G401 (cell line): ENCODE measurements around the gene DNLZ. TPM values are rescaled to one million over a fixed set of nuclear protein-coding genes. Genes with fewer than 3 reads are reported as not detected.
A peak's percentile ranks its signal among the peaks of the same experiment; 100 is the strongest.

Experiments used
- DNase-seq: peaks from one replicate; pipeline ENCODE4 v3.0.0-alpha.2; 2015; ENCODE audit warnings: low spot score
- in situ Hi-C: cut with HindIII; loops from 2 replicates; pipeline ENCODE4 v1.10.0; 2016; ENCODE audit warnings: low sequenced_read_pairs, mixed read lengths
- total RNA-seq: library from RNA; depleted of rRNA; stranded (reverse); fragments of >200 nt; shearing (Covaris generic); gene quantifications from 2 replicates; pipeline ENCODE4 v1.2.3, GENCODE V29; 2014

DNLZ gene
- total RNA-seq, 1 experiment from 2014 or later, result 34.2 TPM

DNA sequence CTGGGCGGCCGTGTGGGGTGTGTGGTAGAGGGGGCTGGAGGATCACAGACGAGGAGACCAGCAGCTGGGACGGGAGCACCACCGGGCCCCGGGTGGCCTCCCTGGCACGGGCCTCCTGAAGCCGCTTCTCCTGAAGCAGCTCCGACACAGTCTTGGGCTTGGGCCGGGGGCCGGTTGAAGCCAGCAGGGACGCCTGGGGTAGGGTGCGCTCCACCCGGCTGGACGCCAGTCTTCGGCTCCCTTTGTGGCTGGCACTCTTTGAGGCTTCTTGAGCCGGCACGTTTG, 15.4 kb upstream of the DNLZ start:
- no peak for DNase-seq
- in situ Hi-C loops, result no loop called here

DNA sequence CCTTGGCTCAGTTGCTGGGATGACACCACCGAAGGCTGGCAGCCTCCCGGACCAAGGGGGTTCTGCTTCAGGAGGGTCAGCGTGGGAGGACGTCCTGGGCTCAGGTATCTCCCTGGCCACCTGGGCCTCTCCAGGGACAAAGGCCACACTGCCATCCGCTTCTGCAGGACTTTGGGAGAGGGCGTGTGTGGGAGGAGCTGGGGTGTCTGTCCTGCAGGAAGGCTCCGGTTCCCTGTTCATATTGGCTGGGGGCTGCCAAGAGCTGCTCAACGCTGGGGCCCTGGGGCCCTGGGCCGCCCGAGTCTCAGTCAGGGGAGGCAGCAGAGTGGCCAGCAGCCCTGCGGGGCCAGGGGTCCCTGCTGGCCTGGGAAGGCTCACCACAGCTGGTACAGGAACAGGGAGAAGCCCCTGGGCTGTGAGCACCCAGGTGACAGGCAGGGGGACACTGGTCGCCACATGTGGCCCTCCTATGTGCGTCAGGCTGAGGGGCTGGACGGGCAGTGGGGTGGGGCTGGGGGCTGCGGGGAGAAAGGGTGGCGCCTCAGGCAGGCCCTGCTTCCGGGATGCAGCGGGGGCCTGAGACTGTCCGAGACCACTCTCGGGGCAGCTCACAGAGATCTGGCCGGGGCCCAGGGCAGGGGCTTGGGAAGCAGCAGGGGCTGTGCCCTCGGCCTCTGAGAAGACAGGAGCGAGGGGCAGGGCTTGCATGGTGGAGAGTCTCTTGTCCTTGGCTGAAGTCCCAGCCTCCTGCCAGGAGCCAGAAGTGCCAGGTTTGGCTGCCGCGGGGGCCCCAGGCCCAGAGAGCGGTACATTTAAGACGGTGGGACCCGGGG, 14.8 kb upstream of the DNLZ start:
- in situ Hi-C loops, result no loop called here
- peak; percentile 58 for DNase-seq

DNA sequence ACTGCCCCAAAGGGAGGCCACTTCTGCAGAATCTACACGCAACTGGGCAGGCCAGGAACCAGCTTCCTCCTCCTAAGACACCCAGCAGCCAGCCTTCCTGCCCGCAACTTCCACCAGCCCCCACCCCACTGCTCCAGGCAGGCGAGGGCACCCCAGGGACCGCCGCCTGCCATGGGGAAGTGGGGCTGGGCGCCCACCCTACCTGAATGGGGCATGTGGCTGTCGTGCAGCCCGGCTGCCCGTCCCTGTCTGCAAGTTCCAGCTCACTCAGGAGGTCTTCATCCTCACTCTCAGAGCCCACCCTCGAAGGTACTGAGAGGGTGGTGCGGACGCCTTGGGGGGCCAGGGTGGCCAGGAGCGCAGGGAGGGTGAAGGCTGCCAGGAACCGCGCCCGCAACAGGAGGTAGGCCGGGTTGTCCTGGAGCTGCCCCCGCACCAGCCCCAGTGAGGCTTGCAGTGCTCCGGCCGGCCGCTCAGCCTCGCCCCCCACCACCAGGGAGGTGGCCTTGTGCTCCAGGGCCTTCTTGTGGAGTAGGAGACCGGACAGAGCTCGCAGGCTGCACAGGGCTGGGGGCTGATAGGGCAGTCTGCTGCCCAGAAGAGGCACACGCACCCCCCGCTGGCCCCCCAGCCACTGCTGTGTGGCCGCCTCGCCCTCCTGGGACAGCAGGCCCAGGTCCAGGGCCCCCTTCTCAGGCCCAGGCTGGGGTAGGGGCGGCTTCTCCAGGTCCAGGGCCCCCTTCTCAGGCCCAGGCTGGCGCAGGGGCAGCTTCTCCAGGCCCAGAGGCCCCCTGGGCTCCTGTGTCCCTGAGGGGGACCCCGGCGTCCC, 14.0 kb upstream of the DNLZ start:
- DNase-seq, result no peak
- in situ Hi-C loops, result no loop called here

GRCh38 chr9:136376457-136376856, 12.9 kb upstream of the DNLZ start:
- in situ Hi-C loops, result no loop called here
- DNase-seq, result no peak

- no peak for DNase-seq
- in situ Hi-C loops, result no loop called here
These were observed 11.6 kb upstream of the DNLZ start for GRCh38 chr9:136375096-136375495.

DNA sequence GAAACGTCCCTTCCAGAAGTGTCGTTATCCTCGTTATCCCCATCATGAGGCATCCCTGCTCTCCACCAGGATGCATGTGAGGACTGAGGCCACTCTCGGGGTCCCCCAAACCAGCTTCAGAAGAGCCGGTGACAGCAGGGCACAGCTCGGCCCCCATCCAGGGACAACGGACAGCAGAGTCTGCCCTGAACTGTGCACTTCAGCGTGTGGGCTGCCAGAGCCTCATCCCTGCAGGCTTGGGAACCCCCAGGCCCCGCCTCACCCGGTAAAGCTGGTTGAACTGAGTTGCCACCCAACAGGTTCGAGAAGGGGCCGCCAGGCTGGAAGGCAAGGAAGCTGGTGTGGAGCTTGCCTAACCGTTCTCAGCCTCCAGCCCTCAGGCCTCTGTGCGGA, 10.6 kb upstream of the DNLZ start:
- no peak for DNase-seq
- in situ Hi-C loops, result no loop called here

GRCh38 chr9:136373300-136374182, 10.0 kb upstream of the DNLZ start, which contains the start of gene CARD9:
TSS of gene CARD9 (minus strand) at chr9:136373669. CDS start at chr9:136372078, 1,591 bp downstream.
- in situ Hi-C loops, result no loop called here
- peak; percentile 78 for DNase-seq

DNA sequence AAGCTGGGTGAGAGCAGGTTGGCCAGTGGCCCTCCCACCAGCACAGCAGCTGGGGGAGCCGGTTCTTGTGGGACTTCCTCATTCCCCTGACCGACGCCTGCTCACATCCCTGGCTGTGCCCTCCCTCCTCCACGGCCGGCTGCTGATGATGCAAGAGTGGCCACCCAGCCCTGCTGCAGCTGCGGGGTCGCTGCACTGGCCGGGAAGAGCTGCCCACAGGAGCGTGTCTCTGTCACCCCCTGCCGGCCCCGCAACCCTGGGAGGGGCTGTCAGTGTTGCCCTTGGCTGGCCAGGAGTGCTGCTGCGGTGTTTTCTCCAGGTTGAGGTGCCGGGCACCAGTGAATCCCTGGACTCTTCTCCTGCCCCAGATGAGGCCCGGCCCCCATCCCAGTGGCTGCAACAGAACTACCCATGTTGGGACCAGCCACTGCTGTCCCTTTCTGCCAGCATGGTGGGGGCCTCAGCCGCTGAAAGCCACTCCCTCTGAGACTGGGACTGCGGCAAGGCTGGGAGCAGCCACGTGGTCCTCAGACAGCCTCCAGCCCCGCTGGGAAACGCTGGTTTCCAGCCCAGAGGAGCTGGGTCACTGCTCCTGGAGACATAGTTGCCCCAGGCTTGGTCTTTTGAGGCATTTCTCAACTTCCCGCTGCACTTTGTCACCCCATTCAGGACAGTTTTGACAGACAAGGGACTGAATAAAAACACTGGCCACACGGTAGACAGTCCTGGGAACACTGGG, 9.2 kb upstream of the DNLZ start:
- in situ Hi-C loops, result no loop called here
- no peak for DNase-seq

DNA sequence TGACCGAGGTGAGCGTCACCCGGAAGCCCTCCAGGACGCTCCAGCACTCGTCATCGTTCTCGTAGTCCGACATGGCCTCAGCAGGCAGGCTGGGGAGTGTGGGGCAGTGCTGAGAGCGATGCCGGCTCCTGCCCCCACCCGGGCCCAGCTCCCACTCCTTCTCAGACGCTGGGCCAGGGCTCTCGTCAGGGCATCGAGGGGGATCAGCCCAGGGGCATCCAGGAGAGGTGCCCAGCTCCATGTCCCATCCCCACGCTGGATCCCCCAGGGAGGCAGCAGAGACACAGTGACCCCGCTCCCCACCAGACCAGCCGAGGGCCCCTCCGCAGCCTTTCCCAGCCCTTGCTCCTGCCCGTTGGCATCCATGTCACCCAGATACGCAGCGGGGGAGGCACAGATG, 8.5 kb upstream of the DNLZ start:
- in situ Hi-C loops, result no loop called here
- DNase-seq, result no peak

- DNase-seq, result no peak
- in situ Hi-C loops, result no loop called here
These were observed 8.0 kb upstream of the DNLZ start for GRCh38 chr9:136371533-136371880.

GRCh38 chr9:136370687-136371532, 7.4 kb upstream of the DNLZ start:
- in situ Hi-C loops, result no loop called here
- no peak for DNase-seq

DNA sequence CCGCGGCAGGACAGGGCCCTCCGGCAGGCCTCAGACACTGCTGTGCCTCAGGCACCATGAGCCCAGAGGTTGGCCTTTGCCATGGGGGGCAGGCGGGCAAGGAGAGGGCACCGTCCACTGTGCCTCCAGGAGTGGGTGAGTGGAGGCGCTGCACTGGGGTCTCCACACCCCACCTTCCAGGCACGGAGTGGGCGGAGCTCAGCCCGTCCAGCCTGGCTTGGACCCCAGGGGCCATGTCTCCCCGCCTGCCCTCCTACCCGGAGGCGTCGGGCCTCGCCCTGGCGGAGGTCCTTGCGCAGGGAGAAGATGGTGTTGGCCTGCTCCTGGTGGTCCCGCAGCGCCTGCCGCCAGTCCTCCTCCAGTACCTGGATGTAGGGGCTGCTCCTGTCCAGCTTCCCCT, 6.5 kb upstream of the DNLZ start:
- no peak for DNase-seq
- in situ Hi-C loops, result no loop called here

DNA sequence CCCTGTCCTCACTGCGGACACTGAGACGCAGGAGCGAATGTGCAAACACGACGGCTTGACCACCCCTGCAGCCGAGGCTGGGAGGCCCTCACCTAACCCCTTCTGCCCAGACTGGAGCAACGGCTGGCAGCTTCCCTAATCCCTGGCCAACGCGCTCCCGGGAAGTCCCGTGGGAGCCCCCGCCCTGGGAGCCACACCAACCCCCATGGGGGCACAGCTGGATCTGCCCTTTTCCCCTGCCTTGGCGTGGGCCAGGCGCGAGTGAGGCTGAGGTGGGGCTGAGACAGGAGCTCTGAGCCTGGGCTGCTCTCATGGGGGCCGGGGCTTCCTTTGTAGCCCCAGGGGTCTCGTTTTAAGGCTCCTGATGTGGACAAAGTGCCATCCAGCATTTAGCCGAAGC, 4.6 kb upstream of the DNLZ start:
- in situ Hi-C loops, result no loop called here
- DNase-seq, result no peak

DNA sequence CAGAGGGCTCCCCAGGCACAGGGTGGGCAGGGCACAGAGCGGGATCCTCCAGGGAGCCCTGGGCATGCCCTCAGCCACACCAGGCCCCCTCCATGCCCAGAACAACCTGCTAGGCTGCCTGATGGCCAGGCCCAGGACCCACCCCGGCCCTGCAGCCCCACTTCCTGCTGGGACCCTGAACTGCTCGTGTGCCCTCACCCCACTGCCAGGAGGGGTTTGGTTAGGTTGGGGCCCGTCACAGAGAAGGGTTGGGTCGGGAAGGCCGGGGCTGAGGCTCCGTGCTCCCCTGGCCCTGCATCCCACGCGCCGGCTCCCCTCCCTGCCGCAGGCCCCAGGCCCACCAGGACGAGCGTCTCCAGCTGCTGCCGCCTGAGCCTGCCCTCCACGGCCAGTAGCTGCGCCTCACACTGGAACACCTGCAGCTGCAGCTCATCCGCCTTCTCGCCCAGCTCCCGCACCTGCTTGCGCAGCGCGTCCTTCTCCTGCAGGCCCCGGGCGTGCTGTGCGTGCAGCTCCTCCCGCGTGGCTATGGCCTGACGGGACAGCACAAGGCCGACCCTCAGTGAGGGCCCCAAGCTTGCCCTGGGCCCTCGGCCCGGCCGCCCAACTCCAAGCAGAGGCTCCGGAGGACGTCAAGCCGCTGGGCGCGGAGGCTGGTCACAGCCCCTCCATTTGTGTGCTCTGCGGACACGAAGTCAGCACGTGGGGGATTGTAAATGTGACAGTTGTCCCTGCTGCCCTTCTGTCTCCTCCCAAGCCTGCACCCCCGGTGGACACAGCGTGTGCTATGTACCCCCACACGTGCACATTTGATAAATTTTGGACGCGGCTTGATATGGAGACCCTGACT, 4.0 kb upstream of the DNLZ start:
- DNase-seq, result no peak

DNA sequence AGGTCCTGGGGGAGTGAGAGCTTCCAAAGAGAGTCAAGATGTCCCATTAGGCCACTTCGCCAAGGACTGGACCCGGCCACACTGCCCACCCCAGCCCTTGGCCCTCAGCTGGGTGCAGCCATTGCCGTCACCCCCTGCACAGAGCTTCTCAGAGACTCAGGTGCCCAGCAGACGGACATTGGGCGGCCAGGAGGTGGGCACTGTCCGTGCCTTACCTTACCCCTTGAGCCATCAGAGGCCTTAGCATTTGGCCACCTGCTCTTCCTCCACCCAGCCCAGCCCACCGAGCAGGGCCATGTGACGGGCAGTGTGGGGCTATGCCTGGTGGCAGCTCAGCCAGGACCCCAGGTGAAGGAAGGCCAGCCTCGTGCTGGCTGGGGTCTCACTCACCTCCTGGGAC, 3.3 kb upstream of the DNLZ start:
- in situ Hi-C loops, result no loop called here
- no peak for DNase-seq

More for the DNA sequence above, 4.0 kb upstream of the DNLZ start:
- in situ Hi-C loops, result no loop called here

DNA sequence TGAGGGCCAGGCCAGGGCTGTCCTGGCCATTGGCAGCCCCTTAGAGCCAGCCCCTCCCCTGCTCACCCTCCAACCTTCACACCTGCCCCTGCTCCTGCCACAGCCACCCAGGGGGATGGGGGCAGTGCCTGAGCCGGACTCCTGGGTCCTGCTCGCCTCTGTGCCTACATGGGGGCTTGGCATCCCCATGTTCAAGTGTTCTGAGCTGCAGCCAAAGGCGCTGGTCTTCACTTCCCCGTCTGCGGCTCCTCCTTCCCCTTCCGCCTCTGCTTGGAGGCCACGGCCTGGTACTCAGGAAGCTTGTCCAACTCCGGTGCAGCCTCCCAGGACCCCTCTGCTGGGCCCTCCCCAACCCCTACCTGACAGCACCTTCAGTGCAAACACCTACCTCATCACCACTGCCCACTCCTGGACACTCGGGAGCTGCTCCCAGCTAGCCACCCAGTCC, 2.3 kb upstream of the DNLZ start:
- DNase-seq, result no peak
- in situ Hi-C loops, result no loop called here
